Globus pallidus (tissue), 1 donor: ENCODE results near the gene SORD.
"Not testable (repeated sequence)": the region's sequence is repeated elsewhere in the genome, so short reads cannot be mapped to it uniquely, and the experiment has no call there.

Experiments used
- DNase-seq: peaks from one replicate; pipeline ENCODE4 v3.0.0-alpha.2; 2015; ENCODE audit warnings: low spot score

SORD gene

GRCh38 chr15:45024649-45025048 is 1.7 kb downstream of the SORD start:
- not testable (repeated sequence) for DNase-seq

- not testable (repeated sequence) for DNase-seq
Measured at GRCh38 chr15:45025627-45026026, 2.6 kb downstream of the SORD start.

GRCh38 chr15:45026651-45027190 is 3.7 kb downstream of the SORD start:
- DNase-seq: no peak

- no peak for DNase-seq
Measured at GRCh38 chr15:45027220-45027619, 4.2 kb downstream of the SORD start.

GRCh38 chr15:45030743-45031142 is 7.7 kb downstream of the SORD start:
- no peak for DNase-seq

GRCh38 chr15:45031522-45032028 is 8.6 kb downstream of the SORD start:
- DNase-seq: not testable (repeated sequence)

- not testable (repeated sequence) for DNase-seq
Measured at GRCh38 chr15:45032501-45032900, 9.5 kb downstream of the SORD start.

- not testable (repeated sequence) for DNase-seq
Measured at GRCh38 chr15:45034087-45034486, 11.1 kb downstream of the SORD start.

- not testable (repeated sequence) for DNase-seq
Measured at GRCh38 chr15:45034600-45035375, 11.8 kb downstream of the SORD start.

GRCh38 chr15:45036812-45037781 is 14.1 kb downstream of the SORD start:
- DNase-seq: peak; percentile 75

GRCh38 chr15:45037936-45038335 is 14.9 kb downstream of the SORD start:
- no peak for DNase-seq

- not testable (repeated sequence) for DNase-seq
Measured at GRCh38 chr15:45040396-45040795, 17.4 kb downstream of the SORD start.

- DNase-seq: not testable (repeated sequence)
Measured at GRCh38 chr15:45041538-45041937, 18.5 kb downstream of the SORD start.

- not testable (repeated sequence) for DNase-seq
Measured at GRCh38 chr15:45042859-45043258, 19.9 kb downstream of the SORD start.

- not testable (repeated sequence) for DNase-seq
Measured at GRCh38 chr15:45044270-45044669, 21.3 kb downstream of the SORD start.

- not testable (repeated sequence) for DNase-seq
Measured at GRCh38 chr15:45048449-45048793, 25.4 kb downstream of the SORD start.

GRCh38 chr15:45048794-45049631 is 26.0 kb downstream of the SORD start:
- peak; percentile 51 for DNase-seq

GRCh38 chr15:45050587-45050986 is 27.6 kb downstream of the SORD start:
- DNase-seq: no peak

GRCh38 chr15:45052676-45053075 is 29.7 kb downstream of the SORD start:
- DNase-seq: not testable (repeated sequence)

GRCh38 chr15:45058690-45059675 is 36.0 kb downstream of the SORD start:
- DNase-seq: not testable (repeated sequence)
